K562 (cell line): ENCODE data around the gene PHF12. TPM values are rescaled to one million over a fixed set of nuclear protein-coding genes. Genes with fewer than 3 reads are reported as not detected.
A peak's percentile ranks its signal among the peaks of the same experiment; 100 is the strongest.

Source experiments
- GATA2 ChIP-seq: sonication (generic); formaldehyde crosslinking; IDR thresholded peaks from 2 replicates; pipeline ENCODE4 v1.4.0; 2020; ENCODE audit warnings: mild to moderate bottlenecking, missing genetic modification reagents
- HDAC2 ChIP-seq: fragments of 450-650 bp; IDR thresholded peaks from 2 replicates; pipeline ENCODE4 v1.6.1; 2016; ENCODE audit warnings: mild to moderate bottlenecking
- KLF16 ChIP-seq: IDR thresholded peaks from 2 replicates; pipeline ENCODE4 v1.6.1; 2016; ENCODE audit warnings: antibody characterized with exemption
- NR2C1 ChIP-seq, 2 experiments: fragments of 450-650 bp; IDR thresholded peaks; 2 replicates each; pipeline ENCODE4 v1.6.1; 2017; ENCODE audit warnings: mild to moderate bottlenecking in 2 of 2, antibody characterized with exemption in 1 of 2, inconsistent platforms in 1 of 2, missing compliant biosample characterization in 1 of 2, missing genetic modification characterization in 1 of 2
- U2AF1 ChIP-seq: fragments of 200-400 bp; formaldehyde crosslinking; optimal IDR thresholded peaks from 2 replicates; pipeline ENCODE3; 2017; ENCODE audit warnings: mild to moderate bottlenecking, low read depth, low read length, moderate library complexity
- ZBTB5 ChIP-seq: fragments of 450-650 bp; IDR thresholded peaks from 2 replicates; pipeline ENCODE4 v1.6.1; 2017; ENCODE audit warnings: antibody characterized with exemption
- polyA plus RNA-seq, 8 experiments: library from polyadenylated mRNA; depleted of rRNA in 4 of 8; stranded (reverse) in 5 of 8; unstranded in 3 of 8; fragments of >200 nt; fragmentation: Nextera tagmentation in 2 of 8; fragmentation: Illumina TruSeq in 1 of 8; extraction: Ambion mirVana in 2 of 8; extraction: Trizol in 1 of 8; gene quantifications; 2 replicates each; pipeline versions ENCODE4 v1.2.1 to v1.2.3, GENCODE V29; 2011 to 2014; ENCODE audit warnings: inconsistent platforms in 1 of 8, missing spikeins in 1 of 8
- total RNA-seq, 7 experiments: library from RNA; depleted of rRNA in 6 of 7; stranded (reverse); fragments of >200 nt in 6 of 7; fragmentation: Illumina TruSeq in 2 of 7; extraction: Trizol in 2 of 7; gene quantifications; 2 replicates each; pipeline versions ENCODE4 v1.2.1 to v1.2.3, GENCODE V29; 2011 to 2021; ENCODE audit warnings: low replicate concordance in 1 of 7
- TF ChIP-seq, protein P1 (sequence below): fragments of 200-800 bp; sonication (Bioruptor generic); IDR thresholded peaks from 2 replicates; pipeline ENCODE4 v1.6.1; 2017; ENCODE audit warnings: missing genetic modification characterization, missing compliant biosample characterization
- TF ChIP-seq, protein P2 (sequence below): fragments of 150-350 bp; conservative IDR thresholded peaks from 2 replicates; pipeline ENCODE4 v1.6.1; 2014; ENCODE audit warnings: low read length
- TF ChIP-seq, protein P3 (sequence below): fragments of 450-650 bp; IDR thresholded peaks from 2 replicates; pipeline ENCODE4 v1.6.1; 2017; ENCODE audit warnings: antibody characterized with exemption, mild to moderate bottlenecking
- TF ChIP-seq, protein P4 (sequence below), 2 experiments: fragments of 450-650 bp in 1 of 2; sonication (generic) in 1 of 2; formaldehyde crosslinking; conservative IDR thresholded peaks; 2 replicates each; pipeline versions ENCODE4 v1.4.0 to v1.8.1; 2020 to 2022; ENCODE audit warnings: mild to moderate bottlenecking in 1 of 2, missing genetic modification reagents in 1 of 2

The PHF12 gene
- total and polyA plus RNA-seq, 9 of the 15 experiments (the other 6 are each of a cell fraction or from before 2014, with no cell fraction given), result 0.82 to 31.3 (median 13.5) TPM

GRCh38 chr17:28864991-28865849, 86.1 kb downstream of the PHF12 start (continued):
- TF ChIP-seq KLF16, result peak; percentile 100
- no peak for TF ChIP-seq U2AF1
- TF ChIP-seq, protein P1, sequence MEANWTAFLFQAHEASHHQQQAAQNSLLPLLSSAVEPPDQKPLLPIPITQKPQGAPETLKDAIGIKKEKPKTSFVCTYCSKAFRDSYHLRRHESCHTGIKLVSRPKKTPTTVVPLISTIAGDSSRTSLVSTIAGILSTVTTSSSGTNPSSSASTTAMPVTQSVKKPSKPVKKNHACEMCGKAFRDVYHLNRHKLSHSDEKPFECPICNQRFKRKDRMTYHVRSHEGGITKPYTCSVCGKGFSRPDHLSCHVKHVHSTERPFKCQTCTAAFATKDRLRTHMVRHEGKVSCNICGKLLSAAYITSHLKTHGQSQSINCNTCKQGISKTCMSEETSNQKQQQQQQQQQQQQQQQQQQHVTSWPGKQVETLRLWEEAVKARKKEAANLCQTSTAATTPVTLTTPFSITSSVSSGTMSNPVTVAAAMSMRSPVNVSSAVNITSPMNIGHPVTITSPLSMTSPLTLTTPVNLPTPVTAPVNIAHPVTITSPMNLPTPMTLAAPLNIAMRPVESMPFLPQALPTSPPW, result peak; percentile 98
- TF ChIP-seq GATA2 (CRISPR knock-in tag), result peak; percentile 100
- TF ChIP-seq NR2C1 (IDR thresholded peaks at IDR 0.05), result peak; percentile 69
- TF ChIP-seq NR2C1 (tag; IDR thresholded peaks at IDR 0.05), result peak; percentile 40; the same call in 1 of the 2 replicates
- TF ChIP-seq, protein P2, sequence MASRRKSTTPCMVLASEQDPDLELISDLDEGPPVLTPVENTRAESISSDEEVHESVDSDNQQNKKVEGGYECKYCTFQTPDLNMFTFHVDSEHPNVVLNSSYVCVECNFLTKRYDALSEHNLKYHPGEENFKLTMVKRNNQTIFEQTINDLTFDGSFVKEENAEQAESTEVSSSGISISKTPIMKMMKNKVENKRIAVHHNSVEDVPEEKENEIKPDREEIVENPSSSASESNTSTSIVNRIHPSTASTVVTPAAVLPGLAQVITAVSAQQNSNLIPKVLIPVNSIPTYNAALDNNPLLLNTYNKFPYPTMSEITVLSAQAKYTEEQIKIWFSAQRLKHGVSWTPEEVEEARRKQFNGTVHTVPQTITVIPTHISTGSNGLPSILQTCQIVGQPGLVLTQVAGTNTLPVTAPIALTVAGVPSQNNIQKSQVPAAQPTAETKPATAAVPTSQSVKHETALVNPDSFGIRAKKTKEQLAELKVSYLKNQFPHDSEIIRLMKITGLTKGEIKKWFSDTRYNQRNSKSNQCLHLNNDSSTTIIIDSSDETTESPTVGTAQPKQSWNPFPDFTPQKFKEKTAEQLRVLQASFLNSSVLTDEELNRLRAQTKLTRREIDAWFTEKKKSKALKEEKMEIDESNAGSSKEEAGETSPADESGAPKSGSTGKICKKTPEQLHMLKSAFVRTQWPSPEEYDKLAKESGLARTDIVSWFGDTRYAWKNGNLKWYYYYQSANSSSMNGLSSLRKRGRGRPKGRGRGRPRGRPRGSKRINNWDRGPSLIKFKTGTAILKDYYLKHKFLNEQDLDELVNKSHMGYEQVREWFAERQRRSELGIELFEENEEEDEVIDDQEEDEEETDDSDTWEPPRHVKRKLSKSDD, result no peak
- TF ChIP-seq, protein P3, sequence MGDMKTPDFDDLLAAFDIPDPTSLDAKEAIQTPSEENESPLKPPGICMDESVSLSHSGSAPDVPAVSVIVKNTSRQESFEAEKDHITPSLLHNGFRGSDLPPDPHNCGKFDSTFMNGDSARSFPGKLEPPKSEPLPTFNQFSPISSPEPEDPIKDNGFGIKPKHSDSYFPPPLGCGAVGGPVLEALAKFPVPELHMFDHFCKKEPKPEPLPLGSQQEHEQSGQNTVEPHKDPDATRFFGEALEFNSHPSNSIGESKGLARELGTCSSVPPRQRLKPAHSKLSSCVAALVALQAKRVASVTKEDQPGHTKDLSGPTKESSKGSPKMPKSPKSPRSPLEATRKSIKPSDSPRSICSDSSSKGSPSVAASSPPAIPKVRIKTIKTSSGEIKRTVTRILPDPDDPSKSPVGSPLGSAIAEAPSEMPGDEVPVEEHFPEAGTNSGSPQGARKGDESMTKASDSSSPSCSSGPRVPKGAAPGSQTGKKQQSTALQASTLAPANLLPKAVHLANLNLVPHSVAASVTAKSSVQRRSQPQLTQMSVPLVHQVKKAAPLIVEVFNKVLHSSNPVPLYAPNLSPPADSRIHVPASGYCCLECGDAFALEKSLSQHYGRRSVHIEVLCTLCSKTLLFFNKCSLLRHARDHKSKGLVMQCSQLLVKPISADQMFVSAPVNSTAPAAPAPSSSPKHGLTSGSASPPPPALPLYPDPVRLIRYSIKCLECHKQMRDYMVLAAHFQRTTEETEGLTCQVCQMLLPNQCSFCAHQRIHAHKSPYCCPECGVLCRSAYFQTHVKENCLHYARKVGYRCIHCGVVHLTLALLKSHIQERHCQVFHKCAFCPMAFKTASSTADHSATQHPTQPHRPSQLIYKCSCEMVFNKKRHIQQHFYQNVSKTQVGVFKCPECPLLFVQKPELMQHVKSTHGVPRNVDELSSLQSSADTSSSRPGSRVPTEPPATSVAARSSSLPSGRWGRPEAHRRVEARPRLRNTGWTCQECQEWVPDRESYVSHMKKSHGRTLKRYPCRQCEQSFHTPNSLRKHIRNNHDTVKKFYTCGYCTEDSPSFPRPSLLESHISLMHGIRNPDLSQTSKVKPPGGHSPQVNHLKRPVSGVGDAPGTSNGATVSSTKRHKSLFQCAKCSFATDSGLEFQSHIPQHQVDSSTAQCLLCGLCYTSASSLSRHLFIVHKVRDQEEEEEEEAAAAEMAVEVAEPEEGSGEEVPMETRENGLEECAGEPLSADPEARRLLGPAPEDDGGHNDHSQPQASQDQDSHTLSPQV, result peak; percentile 95
- TF ChIP-seq, protein P4, sequence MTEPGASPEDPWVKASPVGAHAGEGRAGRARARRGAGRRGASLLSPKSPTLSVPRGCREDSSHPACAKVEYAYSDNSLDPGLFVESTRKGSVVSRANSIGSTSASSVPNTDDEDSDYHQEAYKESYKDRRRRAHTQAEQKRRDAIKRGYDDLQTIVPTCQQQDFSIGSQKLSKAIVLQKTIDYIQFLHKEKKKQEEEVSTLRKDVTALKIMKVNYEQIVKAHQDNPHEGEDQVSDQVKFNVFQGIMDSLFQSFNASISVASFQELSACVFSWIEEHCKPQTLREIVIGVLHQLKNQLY (CRISPR knock-in tag; conservative IDR thresholded peaks at IDR 0.05), result 0 out of 4 replicates have a peak, but pooled peaks of 1 of the 2 experiments have one; percentile 12
- TF ChIP-seq HDAC2, result peak; percentile 98
- TF ChIP-seq ZBTB5, result no peak
